ENCODE measurements around the gene PFKFB2.

- TF ChIP-seq, protein P1, sequence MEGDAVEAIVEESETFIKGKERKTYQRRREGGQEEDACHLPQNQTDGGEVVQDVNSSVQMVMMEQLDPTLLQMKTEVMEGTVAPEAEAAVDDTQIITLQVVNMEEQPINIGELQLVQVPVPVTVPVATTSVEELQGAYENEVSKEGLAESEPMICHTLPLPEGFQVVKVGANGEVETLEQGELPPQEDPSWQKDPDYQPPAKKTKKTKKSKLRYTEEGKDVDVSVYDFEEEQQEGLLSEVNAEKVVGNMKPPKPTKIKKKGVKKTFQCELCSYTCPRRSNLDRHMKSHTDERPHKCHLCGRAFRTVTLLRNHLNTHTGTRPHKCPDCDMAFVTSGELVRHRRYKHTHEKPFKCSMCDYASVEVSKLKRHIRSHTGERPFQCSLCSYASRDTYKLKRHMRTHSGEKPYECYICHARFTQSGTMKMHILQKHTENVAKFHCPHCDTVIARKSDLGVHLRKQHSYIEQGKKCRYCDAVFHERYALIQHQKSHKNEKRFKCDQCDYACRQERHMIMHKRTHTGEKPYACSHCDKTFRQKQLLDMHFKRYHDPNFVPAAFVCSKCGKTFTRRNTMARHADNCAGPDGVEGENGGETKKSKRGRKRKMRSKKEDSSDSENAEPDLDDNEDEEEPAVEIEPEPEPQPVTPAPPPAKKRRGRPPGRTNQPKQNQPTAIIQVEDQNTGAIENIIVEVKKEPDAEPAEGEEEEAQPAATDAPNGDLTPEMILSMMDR (IDR thresholded peaks at IDR 0.05) = no peak
- TF ChIP-seq EZH2 (IDR thresholded peaks at IDR 0.05; ENCODE audit: borderline replicate concordance, insufficient read depth, low read depth, low read length, poor library complexity, severe bottlenecking) = no peak
Observed at GRCh38 chr1:207029701-207030521, 23.2 kb upstream of the PFKFB2 start.

Measured in B cell (primary cell).